ENCODE measurements around the gene SLC16A12. TPM values are rescaled to one million over a fixed set of nuclear protein-coding genes. Genes with fewer than 3 reads are reported as not detected.

The SLC16A12 gene
- total and polyA plus RNA-seq, 10 of the 15 experiments (the other 5 are each of a cell fraction or from before 2014, with no cell fraction given): not detected

GRCh38 chr10:89403043-89403442, 132.4 kb downstream of the SLC16A12 start:
- POLR2A ChIA-PET: interaction anchor here (0.6 to 0.8 kb wide), 3 partner anchors 9 to 277 kb away, joined by 3 to 4 read pairs (median 3); no protein-coding TSS in a partner anchor
- intact Hi-C loops (cut with micrococcal nuclease; ENCODE audit: unreplicated experiment): no loop called here
- SMC1A ChIA-PET (ENCODE audit: uncharacterized antibody, unreplicated experiment): interaction anchor here (0.5 to 3.3 kb wide), 6 partner anchors 11 to 193 kb away, joined by 3 to 13 read pairs (median 4); partner anchors contain the start of gene IFIT5

More at GRCh38 chr10:89403043-89403442, 132.4 kb downstream of the SLC16A12 start:
- in situ Hi-C loops (cut with MboI): no loop called here
- H3K9me3 ChIP-seq (replicated peaks; ENCODE audit: control insufficient read depth, insufficient read depth, low read length): no peaks in the 10 kb centered on the region; the same call in 1 of the 3 replicates
- WGBS (ENCODE audit: insufficient coverage, insufficient replicate concordance, low lambda C conversion rate, missing lambda C conversion rate): 95% methylated on average over 2 of the region's 2 CpGs
- ATAC-seq: no peak
- ChIA-PET CTCF (interaction anchor here (0.7 to 2.4 kb wide), 5 partner anchors 11 to 34 kb away, joined by 3 to 12 read pairs (median 4); partner anchors contain the start of genes IFIT1 and IFIT5), RAD21 (ENCODE audit: unreplicated experiment) (no interaction called here)
- BruUV-seq (replicated peaks): no TSS peak
- H3K27me3 ChIP-seq (replicated peaks in 1 of 2; ENCODE audit: control insufficient read depth in 2 of 2, insufficient read depth in 2 of 2, low read length in 1 of 2): no peaks in the 10 kb centered on the region
- H2AFZ ChIP-seq (ENCODE audit: control insufficient read depth, low read depth, low read length): no peak overlapping the region
- FAIRE-seq: no peak
- DNase-seq (ENCODE audit: low read depth, low spot score): no peak
- no peak for TF ChIP-seq ATF7 (IDR thresholded peaks at IDR 0.05; ENCODE audit: low read depth)
- no peak for TF ChIP-seq RAD21 (IDR thresholded peaks at IDR 0.05; ENCODE audit: insufficient read depth, low read depth, low read length)
- no peak for TF ChIP-seq DPF2 (IDR thresholded peaks at IDR 0.05)
- no peak for TF ChIP-seq CHD2 (IDR thresholded peaks at IDR 0.05; ENCODE audit: borderline replicate concordance, low read depth, low read length)
- TF ChIP-seq RCOR1 (conservative IDR thresholded peaks at IDR 0.05; ENCODE audit: low read depth, low read length): no peak
- no peak for TF ChIP-seq RFX5 (IDR thresholded peaks at IDR 0.05; ENCODE audit: low read depth, low read length)
- no peak for TF ChIP-seq TCF3 (IDR thresholded peaks at IDR 0.05; ENCODE audit: borderline replicate concordance, insufficient read depth, low read depth, low read length)
- TF ChIP-seq FOXM1 (IDR thresholded peaks at IDR 0.05; ENCODE audit: low read depth, low read length): no peak
- TF ChIP-seq E2F8 (IDR thresholded peaks at IDR 0.05; ENCODE audit: low read depth, partially characterized antibody): no peak
- no peak for TF ChIP-seq CREB1 (IDR thresholded peaks at IDR 0.05; ENCODE audit: low read depth)
- TF ChIP-seq ZSCAN29 (IDR thresholded peaks at IDR 0.05): no peak
- no peak for TF ChIP-seq JUNB (IDR thresholded peaks at IDR 0.05)
- TF ChIP-seq, protein P1, sequence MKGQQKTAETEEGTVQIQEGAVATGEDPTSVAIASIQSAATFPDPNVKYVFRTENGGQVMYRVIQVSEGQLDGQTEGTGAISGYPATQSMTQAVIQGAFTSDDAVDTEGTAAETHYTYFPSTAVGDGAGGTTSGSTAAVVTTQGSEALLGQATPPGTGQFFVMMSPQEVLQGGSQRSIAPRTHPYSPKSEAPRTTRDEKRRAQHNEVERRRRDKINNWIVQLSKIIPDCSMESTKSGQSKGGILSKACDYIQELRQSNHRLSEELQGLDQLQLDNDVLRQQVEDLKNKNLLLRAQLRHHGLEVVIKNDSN (IDR thresholded peaks at IDR 0.05; ENCODE audit: borderline replicate concordance, extremely low read length, insufficient read depth, low read depth, low read length): no peak
- no peak for TF ChIP-seq BRCA1 (IDR thresholded peaks at IDR 0.05; ENCODE audit: low read depth, low read length)
- no peak for TF ChIP-seq CREM (IDR thresholded peaks at IDR 0.05; ENCODE audit: low read depth)
- no peaks in the 10 kb centered on the region for H3K4me1 ChIP-seq (ENCODE audit: control insufficient read depth, insufficient read depth, low read length)
- H3K4me3 ChIP-seq: no peak overlapping the region
- no peaks in the 10 kb centered on the region for H4K20me1 ChIP-seq (ENCODE audit: control insufficient read depth, insufficient read depth)
- H3K36me3 ChIP-seq (ENCODE audit: control insufficient read depth in 2 of 2, insufficient read depth in 2 of 2, low read length in 1 of 2): peaks cover 0 to 15% of the 10 kb centered on the region in 2 experiments; a peak in 2 of 4 replicates
- H3K9ac ChIP-seq (ENCODE audit: control insufficient read depth, insufficient read depth, low read length): no peak overlapping the region
- H3K27ac ChIP-seq (ENCODE audit: control insufficient read depth, insufficient read depth): no peak overlapping the region
- H3K4me2 ChIP-seq (ENCODE audit: control insufficient read depth, insufficient read depth): no peak overlapping the region
- H3K79me2 ChIP-seq (ENCODE audit: control insufficient read depth, insufficient read depth, low read length): peaks cover 2% of the 10 kb centered on the region
